HG03064 (cell line): ENCODE results near the gene HMG20A.

Experiments used
- ATAC-seq: cut with Tn5 transposase; IDR thresholded peaks from one replicate; pipeline ENCODE4 v1.9.1; 2021; ENCODE audit warnings: low read depth; ENCODE audit not compliant: unreplicated experiment

HMG20A gene

GRCh38 chr15:77495838-77496596 is 75.3 kb downstream of the HMG20A start:
- ATAC-seq, result no peak

- no peak for ATAC-seq
These were observed 76.0 kb downstream of the HMG20A start for GRCh38 chr15:77496715-77497109.

GRCh38 chr15:77497110-77497737 is 76.5 kb downstream of the HMG20A start:
- ATAC-seq, result no peak

- no peak for ATAC-seq
These were observed 77.3 kb downstream of the HMG20A start for GRCh38 chr15:77497942-77498361.

- ATAC-seq, result no peak
These were observed 78.5 kb downstream of the HMG20A start for GRCh38 chr15:77499087-77499760.

- no peak for ATAC-seq
These were observed 80.3 kb downstream of the HMG20A start for GRCh38 chr15:77500989-77501388.

GRCh38 chr15:77502379-77503095 is 81.8 kb downstream of the HMG20A start:
- ATAC-seq, result no peak

- no peak for ATAC-seq
These were observed 82.6 kb downstream of the HMG20A start for GRCh38 chr15:77503240-77503639.

- no peak for ATAC-seq
These were observed 83.1 kb downstream of the HMG20A start for GRCh38 chr15:77503764-77504163.

GRCh38 chr15:77504306-77504705 is 83.6 kb downstream of the HMG20A start:
- no peak for ATAC-seq

- ATAC-seq, result no peak
These were observed 84.2 kb downstream of the HMG20A start for GRCh38 chr15:77504871-77505270.

- ATAC-seq, result no peak
These were observed 84.9 kb downstream of the HMG20A start for GRCh38 chr15:77505556-77505955.

GRCh38 chr15:77506311-77507142 is 85.8 kb downstream of the HMG20A start:
- no peak for ATAC-seq

- no peak for ATAC-seq
These were observed 86.6 kb downstream of the HMG20A start for GRCh38 chr15:77507143-77507897.

- ATAC-seq, result no peak
These were observed 87.2 kb downstream of the HMG20A start for GRCh38 chr15:77507911-77508310.

- ATAC-seq, result no peak
These were observed 88.0 kb downstream of the HMG20A start for GRCh38 chr15:77508541-77509243.

GRCh38 chr15:77510066-77511057 is 89.7 kb downstream of the HMG20A start:
- ATAC-seq, result no peak

- ATAC-seq, result no peak
These were observed 91.2 kb downstream of the HMG20A start for GRCh38 chr15:77511869-77512268.
